Smooth muscle cell (in vitro differentiated cells): ENCODE data around the gene SLC11A2. TPM values are rescaled to one million over a fixed set of nuclear protein-coding genes. Genes with fewer than 3 reads are reported as not detected.
A peak's percentile ranks its signal among the peaks of the same experiment; 100 is the strongest.

ENCODE experiments used
- DNase-seq: peaks from one replicate; lab custom pipeline; 2025; ENCODE audit not compliant: unreplicated experiment; lab: John Stamatoyannopoulos, UW
- H2AFZ ChIP-seq: fragments of 200-600 bp; sonication (generic); 2 replicates; pipeline ENCODE4 v1.6.0; 2016; ENCODE audit warnings: antibody characterized with exemption, low read depth, mild to moderate bottlenecking
- H3F3A ChIP-seq: fragments of 200-600 bp; sonication (generic); 2 replicates; pipeline ENCODE4 v1.6.0; 2017; ENCODE audit warnings: antibody characterized with exemption, low read depth
- H3K27ac ChIP-seq: fragments of 200-600 bp; sonication (generic); 2 replicates; pipeline ENCODE4 v1.5.1; 2016; ENCODE audit warnings: low read depth, mild to moderate bottlenecking
- H3K27me3 ChIP-seq: fragments of 200-600 bp; sonication (generic); 2 replicates; pipeline ENCODE4 v1.6.1; 2016; ENCODE audit warnings: low read depth, mild to moderate bottlenecking
- H3K36me3 ChIP-seq: fragments of 200-600 bp; sonication (generic); 2 replicates; pipeline ENCODE4 v1.5.1; 2016; ENCODE audit warnings: low read depth
- H3K4me1 ChIP-seq: fragments of 200-600 bp; sonication (generic); 2 replicates; pipeline ENCODE4 v1.5.1; 2016; ENCODE audit warnings: low read depth
- H3K4me2 ChIP-seq: fragments of 200-600 bp; sonication (generic); 2 replicates; pipeline ENCODE4 v1.6.0; 2016; ENCODE audit warnings: mild to moderate bottlenecking
- H3K4me3 ChIP-seq: fragments of 200-600 bp; sonication (generic); 2 replicates; pipeline ENCODE4 v1.5.1; 2016; ENCODE audit warnings: mild to moderate bottlenecking
- H3K79me2 ChIP-seq: fragments of 200-600 bp; sonication (generic); 2 replicates; pipeline ENCODE4 v1.6.0; 2016; ENCODE audit warnings: low read depth, mild to moderate bottlenecking
- H3K9ac ChIP-seq: fragments of 200-600 bp; sonication (generic); 2 replicates; pipeline ENCODE4 v1.6.0; 2016; ENCODE audit warnings: low read depth
- H3K9me3 ChIP-seq: fragments of 200-600 bp; sonication (generic); replicated peaks from 2 replicates; pipeline ENCODE4 v1.5.1; 2016; ENCODE audit warnings: low read depth
- H4K20me1 ChIP-seq: fragments of 200-600 bp; sonication (generic); 2 replicates; pipeline ENCODE4 v1.6.0; 2016; ENCODE audit warnings: low read depth
- WGBS: methylation state at CpG from one replicate; pipeline ENCODE4 v1.1.7; 2016; ENCODE audit warnings: low lambda C conversion rate; 5-methylcytosine and 5-hydroxymethylcytosine counted together
- polyA plus RNA-seq: library from polyadenylated mRNA; unstranded; fragments of >200 nt; fragmentation: Nextera tagmentation; extraction: Ambion mirVana; gene quantifications from 2 replicates; pipeline ENCODE4 v1.2.1, GENCODE V29; 2016
- total RNA-seq: library from RNA; depleted of rRNA; stranded (reverse); fragments of >200 nt; gene quantifications from 2 replicates; pipeline ENCODE4 v1.2.3, GENCODE V29; 2014
- TF ChIP-seq, protein P1 (sequence below): fragments of 200-600 bp; sonication (generic); IDR thresholded peaks from 2 replicates; pipeline ENCODE4 v1.5.1; 2017; ENCODE audit warnings: borderline replicate concordance, mild to moderate bottlenecking, antibody characterized with exemption; ENCODE audit not compliant: insufficient read depth, poor library complexity, severe bottlenecking

The SLC11A2 gene
- total and polyA plus RNA-seq, 2 experiments from 2014 or later: 26.5 to 31.3 TPM

DNA sequence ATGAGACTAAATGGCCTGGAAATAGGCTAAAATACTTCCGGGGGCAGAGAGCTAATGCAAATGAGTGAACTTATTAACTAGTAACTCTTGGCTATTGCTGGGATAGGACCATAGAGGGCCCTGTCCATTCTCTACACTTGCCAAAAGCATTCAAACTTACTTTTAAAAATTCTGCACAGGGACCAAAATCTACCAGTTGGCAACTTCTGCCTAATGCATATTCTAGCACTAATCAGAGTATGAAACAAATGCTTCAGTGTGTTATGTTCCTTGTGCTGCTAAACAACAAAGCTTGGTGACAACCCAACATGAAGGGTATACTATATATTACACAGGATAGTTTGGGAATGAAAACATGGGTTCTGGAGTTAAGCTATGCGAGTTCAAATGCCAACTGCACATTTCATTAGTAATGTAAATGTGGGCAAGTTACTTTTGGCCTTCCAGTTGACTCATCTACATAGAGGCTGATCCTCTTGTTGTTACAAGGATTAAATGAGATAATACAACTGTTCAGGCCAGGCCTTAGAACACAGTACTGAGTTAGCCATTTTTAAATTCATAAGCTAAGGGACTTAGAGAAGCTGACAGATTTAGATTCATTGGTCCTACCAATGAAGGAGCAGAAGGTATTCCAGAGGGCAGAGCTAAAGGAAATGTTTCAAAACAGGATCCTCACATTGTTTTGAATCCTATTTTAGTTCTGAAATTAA is 41.4 kb downstream of the SLC11A2 start:
- Histone ChIP-seq H3F3A (peaks cover 11% of the 10 kb centered on the region), H3K4me2 (peak overlapping the region; percentile 29), H3K4me1 (peaks cover 9% of the 10 kb centered on the region), H3K9me3 (no peaks in the 10 kb centered on the region), H3K36me3 (no peaks in the 10 kb centered on the region), H3K4me3 (no peak overlapping the region), H3K9ac (peak overlapping the region; percentile 69), H3K27me3 (no peaks in the 10 kb centered on the region), H3K27ac (peak overlapping the region; percentile 94), H2AFZ (no peak overlapping the region), H4K20me1 (no peaks in the 10 kb centered on the region), H3K79me2 (no peaks in the 10 kb centered on the region)
- TF ChIP-seq, protein P1, sequence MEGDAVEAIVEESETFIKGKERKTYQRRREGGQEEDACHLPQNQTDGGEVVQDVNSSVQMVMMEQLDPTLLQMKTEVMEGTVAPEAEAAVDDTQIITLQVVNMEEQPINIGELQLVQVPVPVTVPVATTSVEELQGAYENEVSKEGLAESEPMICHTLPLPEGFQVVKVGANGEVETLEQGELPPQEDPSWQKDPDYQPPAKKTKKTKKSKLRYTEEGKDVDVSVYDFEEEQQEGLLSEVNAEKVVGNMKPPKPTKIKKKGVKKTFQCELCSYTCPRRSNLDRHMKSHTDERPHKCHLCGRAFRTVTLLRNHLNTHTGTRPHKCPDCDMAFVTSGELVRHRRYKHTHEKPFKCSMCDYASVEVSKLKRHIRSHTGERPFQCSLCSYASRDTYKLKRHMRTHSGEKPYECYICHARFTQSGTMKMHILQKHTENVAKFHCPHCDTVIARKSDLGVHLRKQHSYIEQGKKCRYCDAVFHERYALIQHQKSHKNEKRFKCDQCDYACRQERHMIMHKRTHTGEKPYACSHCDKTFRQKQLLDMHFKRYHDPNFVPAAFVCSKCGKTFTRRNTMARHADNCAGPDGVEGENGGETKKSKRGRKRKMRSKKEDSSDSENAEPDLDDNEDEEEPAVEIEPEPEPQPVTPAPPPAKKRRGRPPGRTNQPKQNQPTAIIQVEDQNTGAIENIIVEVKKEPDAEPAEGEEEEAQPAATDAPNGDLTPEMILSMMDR: no peak
- no peak for DNase-seq
- WGBS: 10% methylated on average over 2 of the region's 2 CpGs

DNA sequence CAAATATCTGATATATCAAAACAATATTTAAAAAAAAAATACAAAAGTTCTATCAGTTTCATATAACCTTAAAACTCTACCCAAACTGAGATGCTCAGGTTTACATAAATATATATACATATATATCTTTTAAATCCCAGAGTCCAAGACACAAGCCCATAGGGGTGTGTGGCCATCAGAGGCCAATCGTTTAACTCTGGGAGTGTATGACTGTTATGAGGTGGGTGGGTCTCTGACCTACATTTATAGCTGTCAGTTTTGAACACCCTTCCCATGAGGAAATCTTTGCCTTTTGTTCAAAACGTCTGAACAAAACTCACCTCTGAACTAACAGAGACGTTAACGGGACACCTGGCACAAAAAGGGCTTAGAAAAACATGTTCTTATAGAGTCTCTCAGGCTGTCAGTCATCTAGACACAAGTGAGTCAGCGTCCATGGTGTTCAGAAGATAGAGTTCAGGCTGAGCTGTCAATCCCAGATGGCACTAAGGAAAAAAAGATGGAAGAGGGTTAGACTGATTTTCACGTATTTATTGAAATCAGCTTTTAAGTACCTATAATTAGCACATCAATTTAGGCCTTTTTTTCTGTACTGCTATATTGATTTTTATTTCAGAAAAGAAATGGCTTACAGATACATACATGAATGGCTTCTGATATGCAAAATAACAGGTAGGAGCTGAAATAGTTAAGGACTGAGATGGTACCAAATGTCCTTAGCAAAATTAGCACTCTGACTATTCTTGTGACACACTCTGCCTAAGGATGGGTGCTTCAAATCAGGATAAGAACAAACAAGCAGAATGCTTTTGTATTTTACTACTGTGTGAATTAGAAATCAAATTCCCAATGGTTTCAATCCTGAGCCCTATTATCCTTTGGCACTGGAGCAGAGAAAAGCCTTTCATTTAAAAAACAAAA is 44.6 kb downstream of the SLC11A2 start:
- Histone ChIP-seq H3K4me2 (no peak overlapping the region), H3K27me3 (no peaks in the 10 kb centered on the region), H3K9me3 (no peaks in the 10 kb centered on the region), H3K79me2 (no peaks in the 10 kb centered on the region), H3K27ac (no peak overlapping the region), H3K36me3 (no peaks in the 10 kb centered on the region), H3K4me1 (peaks cover 9% of the 10 kb centered on the region), H3F3A (peaks cover 7% of the 10 kb centered on the region), H2AFZ (no peak overlapping the region), H3K9ac (no peak overlapping the region), H4K20me1 (no peaks in the 10 kb centered on the region), H3K4me3 (no peak overlapping the region)
- no peak for DNase-seq
- 84% methylated on average over 6 of the region's 6 CpGs for whole genome bisulfite sequencing
- TF ChIP-seq, protein P1: no peak

DNA sequence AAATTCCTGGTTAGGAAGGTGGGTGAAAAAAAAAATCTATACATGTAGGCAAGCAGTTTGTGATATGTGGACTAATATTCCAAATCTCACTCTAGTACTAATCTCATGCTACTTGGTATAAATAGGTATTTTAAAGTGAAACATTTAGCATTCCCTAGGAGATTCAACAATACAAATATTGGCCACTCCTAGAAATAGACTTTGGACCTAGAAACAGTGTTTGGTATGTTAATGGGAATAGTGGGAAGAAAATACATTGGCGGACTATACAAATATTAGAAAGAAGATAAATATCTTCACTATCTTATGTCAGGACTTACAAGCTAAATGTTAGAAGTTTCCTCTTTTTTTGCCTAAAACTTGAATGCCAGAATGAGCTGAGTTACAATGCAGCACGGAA is 45.6 kb downstream of the SLC11A2 start:
- Histone ChIP-seq H3K36me3 (no peaks in the 10 kb centered on the region), H3K9ac (no peak overlapping the region), H3K27ac (no peak overlapping the region), H3K4me1 (peaks cover 6% of the 10 kb centered on the region), H3K27me3 (no peaks in the 10 kb centered on the region), H3F3A (peaks cover under 1% of the 10 kb centered on the region), H3K4me3 (no peak overlapping the region), H3K79me2 (no peaks in the 10 kb centered on the region), H2AFZ (no peak overlapping the region), H3K9me3 (no peaks in the 10 kb centered on the region), H4K20me1 (no peaks in the 10 kb centered on the region), H3K4me2 (no peak overlapping the region)
- DNase-seq: no peak
- 100% methylated on average over 2 of the region's 2 CpGs for WGBS
- TF ChIP-seq, protein P1: no peak
